Fibroblast of skin of left quadriceps (primary cell): ENCODE results near the gene GTPBP4.
A peak's percentile ranks its signal among the peaks of the same experiment; 100 is the strongest.
"Not testable (repeated sequence)": the region's sequence is repeated elsewhere in the genome, so short reads cannot be mapped to it uniquely, and the experiment has no call there.

Experiments used
- DNase-seq, 2 experiments: peaks; one replicate each; pipeline ENCODE4 v3.0.0-alpha.2; 2013; ENCODE audit warnings: low read depth in 2 of 2

Gene GTPBP4

GRCh38 chr10:1025683-1026082, 37.4 kb downstream of the GTPBP4 start, which contains the start of gene IDI2:
IDI2 (minus strand) TSS chr10:1025859; CDS start chr10:1024723, 1,136 bp downstream.
- DNase-seq = no peak

GRCh38 chr10:1026578-1026977, 38.3 kb downstream of the GTPBP4 start:
- DNase-seq = no peak

- DNase-seq = no peak
Measured at GRCh38 chr10:1029838-1030237, 41.6 kb downstream of the GTPBP4 start.

GRCh38 chr10:1033601-1034000, 45.4 kb downstream of the GTPBP4 start:
- no peak for DNase-seq

GRCh38 chr10:1034758-1035157, 46.5 kb downstream of the GTPBP4 start:
- no peak for DNase-seq

- no peak for DNase-seq
Measured at GRCh38 chr10:1035201-1035600, 47.0 kb downstream of the GTPBP4 start.

- DNase-seq = no peak
Measured at GRCh38 chr10:1036341-1036791, 48.1 kb downstream of the GTPBP4 start.

GRCh38 chr10:1037098-1037497, 48.9 kb downstream of the GTPBP4 start:
- DNase-seq = no peak

- not testable (repeated sequence) for DNase-seq
Measured at GRCh38 chr10:1038769-1039168, 50.5 kb downstream of the GTPBP4 start.

- DNase-seq = no peak
Measured at GRCh38 chr10:1040133-1040532, 51.9 kb downstream of the GTPBP4 start.

- no peak for DNase-seq
Measured at GRCh38 chr10:1041514-1041913, 53.3 kb downstream of the GTPBP4 start.

- DNase-seq = no peak
Measured at GRCh38 chr10:1043532-1043995, 55.3 kb downstream of the GTPBP4 start.

GRCh38 chr10:1044146-1044545, 55.9 kb downstream of the GTPBP4 start:
- DNase-seq = no peak

- no peak for DNase-seq
Measured at GRCh38 chr10:1044964-1045363, 56.7 kb downstream of the GTPBP4 start.

GRCh38 chr10:1045415-1045814, 57.2 kb downstream of the GTPBP4 start:
- DNase-seq = no peak

- no peak for DNase-seq
Measured at GRCh38 chr10:1047937-1048336, 59.7 kb downstream of the GTPBP4 start.

- no peak for DNase-seq
Measured at GRCh38 chr10:1048349-1048731, 60.1 kb downstream of the GTPBP4 start.

- peak; percentile 98 to 99 for DNase-seq
Measured at GRCh38 chr10:1048732-1049424, 60.6 kb downstream of the GTPBP4 start, which contains the start of gene IDI1. IDI1 (minus strand) TSS chr10:1049119; CDS start chr10:1049003, 116 bp downstream.

- no peak for DNase-seq
Measured at GRCh38 chr10:1049425-1049958, 61.3 kb downstream of the GTPBP4 start.

GRCh38 chr10:1050145-1050544, 61.9 kb downstream of the GTPBP4 start:
- no peak for DNase-seq

- no peak for DNase-seq
Measured at GRCh38 chr10:1050554-1050953, 62.3 kb downstream of the GTPBP4 start.

- DNase-seq = no peak
Measured at GRCh38 chr10:1054684-1055083, 66.5 kb downstream of the GTPBP4 start.

GRCh38 chr10:1056326-1057105, 68.3 kb downstream of the GTPBP4 start, which contains the start of gene WDR37:
WDR37 (plus strand) TSS chr10:1056385; CDS start chr10:1072156, 15,771 bp downstream.
- peak; percentile 51 to 61 for DNase-seq
